Measurements from ENCODE around the gene PAF1.

The PAF1 gene

GRCh38 chr19:39406656-39407409 lies 15.9 kb upstream of the PAF1 start, which contains the start of gene ZFP36:
Gene ZFP36 (plus strand): TSS chr19:39406847. CDS start chr19:39406905, 58 bp downstream.
- peak; percentile 80 to 92 for DNase-seq (ENCODE audit: low read depth in 1 of 2, low spot score in 1 of 2)
- Histone ChIP-seq H3K27me3 (ENCODE audit: insufficient read depth, poor library complexity, severe bottlenecking) (no peaks in the 10 kb centered on the region), H3K4me3 (replicated peaks; ENCODE audit: insufficient read depth, low read length) (peak within 1 kb of the TSS; percentile 91), H3K27ac (replicated peaks) (peak within 1 kb of the TSS; percentile 87)
- TF ChIP-seq SPI1 (IDR thresholded peaks at IDR 0.05; ENCODE audit: borderline replicate concordance, low read depth) (peak; percentile 31; the same call in 1 of the 2 replicates), POLR2AphosphoS5 (IDR thresholded peaks at IDR 0.05; ENCODE audit: low read depth) (peak; percentile 95; the same call in 1 of the 2 replicates), GABPA (IDR thresholded peaks at IDR 0.05; ENCODE audit: low read depth) (no peak)

GRCh38 chr19:39405958-39406655 lies 15.2 kb upstream of the PAF1 start:
- Histone ChIP-seq H3K4me3 (replicated peaks; ENCODE audit: insufficient read depth, low read length) (peak overlapping the region; percentile 91), H3K27me3 (ENCODE audit: insufficient read depth, poor library complexity, severe bottlenecking) (no peaks in the 10 kb centered on the region), H3K27ac (replicated peaks) (peak overlapping the region; percentile 87)
- TF ChIP-seq CTCF (IDR thresholded peaks at IDR 0.05; ENCODE audit: insufficient read depth, low read length), result no peak
- TF ChIP-seq GABPA (IDR thresholded peaks at IDR 0.05; ENCODE audit: low read depth), result no peak
- TF ChIP-seq POLR2AphosphoS5 (IDR thresholded peaks at IDR 0.05; ENCODE audit: low read depth), result no peak
- TF ChIP-seq REST (IDR thresholded peaks at IDR 0.05; ENCODE audit: insufficient replicate concordance, low read depth), result no peak
- no peak for TF ChIP-seq SPI1 (IDR thresholded peaks at IDR 0.05; ENCODE audit: borderline replicate concordance, low read depth)
- peak in 1 of 2 experiments; percentile 74 for DNase-seq (ENCODE audit: low read depth in 1 of 2, low spot score in 1 of 2)

GRCh38 chr19:39405261-39405957 lies 14.5 kb upstream of the PAF1 start:
- Histone ChIP-seq H3K27ac (replicated peaks) (no peak overlapping the region; the same call in 1 of the 2 replicates), H3K4me3 (replicated peaks; ENCODE audit: insufficient read depth, low read length) (no peak overlapping the region), H3K27me3 (ENCODE audit: insufficient read depth, poor library complexity, severe bottlenecking) (no peaks in the 10 kb centered on the region)
- DNase-seq (ENCODE audit: low read depth in 1 of 2, low spot score in 1 of 2), result no peak
- TF ChIP-seq CTCF (IDR thresholded peaks at IDR 0.05; ENCODE audit: insufficient read depth, low read length) (no peak), REST (IDR thresholded peaks at IDR 0.05; ENCODE audit: insufficient replicate concordance, low read depth) (no peak), SPI1 (IDR thresholded peaks at IDR 0.05; ENCODE audit: borderline replicate concordance, low read depth) (no peak), POLR2AphosphoS5 (IDR thresholded peaks at IDR 0.05; ENCODE audit: low read depth) (no peak), GABPA (IDR thresholded peaks at IDR 0.05; ENCODE audit: low read depth) (no peak)

Data from HL-60 (cell line).